ENCODE data around the gene DOCK2. TPM values are rescaled to one million over a fixed set of nuclear protein-coding genes. Genes with fewer than 3 reads are reported as not detected.

The DOCK2 gene
- polyA plus RNA-seq, 1 experiment: 2.0 TPM

DNA sequence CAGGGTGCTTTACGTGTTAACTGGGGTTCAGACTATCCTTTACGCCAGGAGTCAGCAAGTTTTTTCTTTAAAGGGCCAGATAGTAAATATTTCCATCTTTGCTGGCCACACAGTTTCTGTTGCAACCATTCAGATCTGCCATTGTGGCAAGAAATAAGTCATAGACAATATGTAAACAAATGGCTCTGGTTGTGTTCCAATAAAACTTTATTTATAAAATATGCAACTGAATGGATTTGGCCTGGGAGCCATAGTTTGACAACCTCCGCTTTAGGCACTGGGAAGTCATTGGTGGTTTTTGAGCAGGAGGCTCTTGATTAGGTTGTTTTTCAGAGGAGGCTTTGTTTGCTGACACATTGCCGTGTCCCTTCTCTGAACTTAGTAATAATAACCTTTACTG is 252.5 kb downstream of the DOCK2 start:
- TF ChIP-seq, protein P1, sequence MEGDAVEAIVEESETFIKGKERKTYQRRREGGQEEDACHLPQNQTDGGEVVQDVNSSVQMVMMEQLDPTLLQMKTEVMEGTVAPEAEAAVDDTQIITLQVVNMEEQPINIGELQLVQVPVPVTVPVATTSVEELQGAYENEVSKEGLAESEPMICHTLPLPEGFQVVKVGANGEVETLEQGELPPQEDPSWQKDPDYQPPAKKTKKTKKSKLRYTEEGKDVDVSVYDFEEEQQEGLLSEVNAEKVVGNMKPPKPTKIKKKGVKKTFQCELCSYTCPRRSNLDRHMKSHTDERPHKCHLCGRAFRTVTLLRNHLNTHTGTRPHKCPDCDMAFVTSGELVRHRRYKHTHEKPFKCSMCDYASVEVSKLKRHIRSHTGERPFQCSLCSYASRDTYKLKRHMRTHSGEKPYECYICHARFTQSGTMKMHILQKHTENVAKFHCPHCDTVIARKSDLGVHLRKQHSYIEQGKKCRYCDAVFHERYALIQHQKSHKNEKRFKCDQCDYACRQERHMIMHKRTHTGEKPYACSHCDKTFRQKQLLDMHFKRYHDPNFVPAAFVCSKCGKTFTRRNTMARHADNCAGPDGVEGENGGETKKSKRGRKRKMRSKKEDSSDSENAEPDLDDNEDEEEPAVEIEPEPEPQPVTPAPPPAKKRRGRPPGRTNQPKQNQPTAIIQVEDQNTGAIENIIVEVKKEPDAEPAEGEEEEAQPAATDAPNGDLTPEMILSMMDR (IDR thresholded peaks at IDR 0.05; ENCODE audit: insufficient read depth, low read depth, low read length): no peak
- no peaks in the 10 kb centered on the region for H3K36me3 ChIP-seq (ENCODE audit: control insufficient read depth, insufficient read depth, low read length)
- DNase-seq (ENCODE audit: low read depth): no peak
- H3K27me3 ChIP-seq (ENCODE audit: control insufficient read depth, insufficient read depth, low read length): no peaks in the 10 kb centered on the region
- POLR2A ChIA-PET: no interaction called here
- H3K4me3 ChIP-seq (ENCODE audit: low read depth, low read length): no peak overlapping the region
- CTCF ChIA-PET: no interaction called here

DNA sequence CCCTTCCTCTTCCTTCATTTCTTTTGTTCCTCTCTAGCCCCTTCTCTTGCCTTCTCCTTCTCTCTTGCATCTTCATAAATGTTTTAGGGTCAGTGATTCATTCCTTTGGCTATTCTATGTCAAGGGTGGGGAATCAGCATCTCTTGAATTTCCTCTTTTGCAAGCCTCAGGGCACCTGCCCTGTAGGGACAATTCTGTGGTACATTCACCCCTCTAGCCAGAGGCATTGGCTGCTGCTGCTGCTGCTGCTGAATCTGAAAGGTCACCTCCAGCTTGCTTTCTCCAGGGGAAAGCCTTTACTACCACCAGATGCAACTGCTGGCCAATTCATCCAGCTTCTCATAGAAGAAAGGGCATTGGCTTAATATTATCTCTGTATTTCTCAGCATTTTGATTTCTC is 255.9 kb downstream of the DOCK2 start:
- TF ChIP-seq, protein P1 (IDR thresholded peaks at IDR 0.05; ENCODE audit: insufficient read depth, low read depth, low read length): no peak
- POLR2A ChIA-PET: no interaction called here
- CTCF ChIA-PET: no interaction called here
- Histone ChIP-seq H3K4me3 (ENCODE audit: low read depth, low read length) (no peak overlapping the region), H3K36me3 (ENCODE audit: control insufficient read depth, insufficient read depth, low read length) (no peaks in the 10 kb centered on the region), H3K27me3 (ENCODE audit: control insufficient read depth, insufficient read depth, low read length) (no peaks in the 10 kb centered on the region)
- no peak for DNase-seq (ENCODE audit: low read depth)

DNA sequence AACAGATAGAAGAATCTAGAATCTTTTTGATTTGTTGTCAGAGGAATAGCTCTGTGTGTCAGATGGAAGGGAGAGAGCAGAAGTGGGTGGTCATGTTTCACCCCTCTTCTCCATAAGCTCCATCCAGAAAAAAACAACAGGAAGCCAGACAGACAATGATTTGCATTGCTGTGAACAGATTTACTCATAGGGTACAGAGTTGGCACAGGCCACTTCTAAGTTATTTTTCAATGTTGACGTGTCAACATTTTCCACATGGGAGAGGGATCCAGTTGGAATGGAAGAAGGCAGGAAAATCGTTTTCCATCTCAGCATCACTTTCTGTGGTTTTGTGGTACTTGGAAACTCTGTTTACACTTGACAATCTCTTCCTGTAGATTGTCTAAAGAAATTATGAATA is 256.5 kb downstream of the DOCK2 start:
- Histone ChIP-seq H3K4me3 (ENCODE audit: low read depth, low read length) (no peak overlapping the region), H3K36me3 (ENCODE audit: control insufficient read depth, insufficient read depth, low read length) (no peaks in the 10 kb centered on the region), H3K27me3 (ENCODE audit: control insufficient read depth, insufficient read depth, low read length) (no peaks in the 10 kb centered on the region)
- ChIA-PET CTCF (no interaction called here), POLR2A (no interaction called here)
- no peak for DNase-seq (ENCODE audit: low read depth)
- TF ChIP-seq, protein P1 (IDR thresholded peaks at IDR 0.05; ENCODE audit: insufficient read depth, low read depth, low read length): no peak

DNA sequence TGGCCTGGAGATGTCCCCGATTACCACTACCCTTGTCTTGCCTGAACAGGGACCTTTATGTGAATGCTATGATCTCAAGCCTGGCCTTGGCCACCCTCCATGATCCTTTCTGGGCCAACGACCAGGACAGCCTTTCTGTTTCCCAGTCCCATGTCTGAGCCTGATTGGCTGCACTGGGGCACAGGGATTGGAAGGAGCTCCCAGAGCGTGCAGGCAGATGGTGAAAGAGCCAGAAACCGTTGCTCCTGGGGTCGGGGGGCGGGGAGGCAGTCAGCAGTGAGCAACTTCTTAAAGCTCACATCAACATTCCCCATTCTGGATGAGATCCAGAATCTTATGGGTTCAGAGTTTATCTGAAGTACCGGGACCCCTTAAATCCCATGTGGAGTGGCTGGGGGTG is 258.9 kb downstream of the DOCK2 start:
- Histone ChIP-seq H3K27me3 (ENCODE audit: control insufficient read depth, insufficient read depth, low read length) (no peaks in the 10 kb centered on the region), H3K36me3 (ENCODE audit: control insufficient read depth, insufficient read depth, low read length) (no peaks in the 10 kb centered on the region), H3K4me3 (ENCODE audit: low read depth, low read length) (no peak overlapping the region)
- no peak for DNase-seq (ENCODE audit: low read depth)
- POLR2A ChIA-PET: no interaction called here
- TF ChIP-seq, protein P1 (IDR thresholded peaks at IDR 0.05; ENCODE audit: insufficient read depth, low read depth, low read length): no peak
- CTCF ChIA-PET: interaction anchor here (0.6 to 3.0 kb wide), 5 partner anchors 10 to 144 kb away, joined by 3 to 11 read pairs (median 4); partner anchors contain the start of gene INSYN2B

DNA sequence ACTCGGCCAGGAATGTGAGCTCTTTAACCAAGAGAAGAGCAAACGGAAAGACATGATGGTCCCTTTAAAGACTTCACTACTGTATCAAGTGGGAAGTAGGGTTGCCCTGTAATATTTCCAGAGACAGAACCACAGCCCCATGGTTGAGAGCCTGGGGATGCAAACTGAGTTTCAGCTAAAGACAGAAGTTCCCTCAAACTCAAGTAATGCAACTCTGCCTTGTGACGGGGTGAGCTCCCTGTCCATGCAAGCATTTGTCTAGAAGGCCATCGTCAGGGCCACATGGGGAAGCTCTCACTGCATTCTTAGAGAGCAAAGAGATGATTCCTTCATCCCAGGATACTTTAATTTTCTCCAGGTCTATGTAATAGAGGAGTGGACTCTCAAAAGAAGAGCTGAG is 260.4 kb downstream of the DOCK2 start:
- no peak for DNase-seq (ENCODE audit: low read depth)
- CTCF ChIA-PET: interaction anchor here (0.7 to 3.0 kb wide), 4 partner anchors 10 to 174 kb away, joined by 3 to 11 read pairs (median 4); partner anchors contain the start of gene INSYN2B
- TF ChIP-seq, protein P1 (IDR thresholded peaks at IDR 0.05; ENCODE audit: insufficient read depth, low read depth, low read length): no peak
- no peak overlapping the region for H3K4me3 ChIP-seq (ENCODE audit: low read depth, low read length)
- no peaks in the 10 kb centered on the region for H3K36me3 ChIP-seq (ENCODE audit: control insufficient read depth, insufficient read depth, low read length)
- no peaks in the 10 kb centered on the region for H3K27me3 ChIP-seq (ENCODE audit: control insufficient read depth, insufficient read depth, low read length)
- POLR2A ChIA-PET: no interaction called here
